K562 (cell line): ENCODE measurements around the gene SLC26A5. TPM values are rescaled to one million over a fixed set of nuclear protein-coding genes. Genes with fewer than 3 reads are reported as not detected.

Source experiments
- ATAC-seq: fragments of 200-7000 bp; cut with Tn5 transposase; 3 replicates; pipeline ENCODE4 v1.9.1; 2020; ENCODE audit warnings: moderate library complexity
- BruUV-seq: library from RNA; stranded (reverse); fragments of 400-500 nt; replicated peaks from 2 replicates; lab custom pipeline; 2021; lab: Mats Ljungman, UMichigan
- CTCF ChIA-PET: fragments of 300-600 bp; formaldehyde crosslinking; extraction: SDS; loops from one replicate; lab custom pipeline; 2021; ENCODE audit warnings: low intra/inter-chr PET ratio; lab: Yijun Ruan, JAX
- POLR2A ChIA-PET: fragments of 300-600, 350-650 bp; sonication (Branson Sonifier 250); formaldehyde crosslinking; extraction: SDS; loops from one replicate; lab custom pipeline; 2021; ENCODE audit warnings: antibody characterized with exemption, inconsistent platforms; lab: Yijun Ruan, JAX
- DNase-seq, 4 experiments: peaks; one replicate each; pipeline versions ENCODE4 v3.0.0 to v3.0.0-alpha.2; 2011 to 2018; ENCODE audit warnings: low spot score in 3 of 4, mixed read lengths in 3 of 4; ENCODE audit errors: extremely low read depth in 1 of 4
- FAIRE-seq: peaks from 2 replicates; lab custom pipeline; 2011; peaks lifted over from hg19 to GRCh38; lab: Jason Lieb, UNC
- H2AFZ ChIP-seq: 2 replicates; pipeline ENCODE4 v1.6.0; 2011; ENCODE audit warnings: low read depth, low read length, control low read depth, inconsistent platforms
- H3K27ac ChIP-seq: fragments of 200-600 bp; 3 replicates; pipeline ENCODE4 v1.8.0; 2011; ENCODE audit warnings: low read depth, mild to moderate bottlenecking, control low read depth, inconsistent platforms, low read length, moderate library complexity, mixed read lengths; ENCODE audit errors: extremely low read depth
- H3K27me3 ChIP-seq, 2 experiments: fragments of 300-600 bp in 1 of 2; 2 replicates in 1 of 2; 3 replicates in 1 of 2; pipeline versions ENCODE4 v1.6.0 to v1.8.0; 2011; ENCODE audit warnings: inconsistent platforms in 2 of 2, low read length in 2 of 2, mild to moderate bottlenecking in 1 of 2, mixed read lengths in 1 of 2, moderate library complexity in 1 of 2; ENCODE audit not compliant: control insufficient read depth in 2 of 2, insufficient read depth in 2 of 2
- H3K36me3 ChIP-seq: fragments of 300-600 bp; 3 replicates; pipeline ENCODE4 v1.8.0; 2011; ENCODE audit warnings: mild to moderate bottlenecking, low read length, inconsistent platforms; ENCODE audit not compliant: control insufficient read depth, insufficient read depth
- H3K4me1 ChIP-seq, 2 experiments: fragments of 200-600 bp in 1 of 2; replicated peaks in 1 of 2; 2 replicates in 1 of 2; 3 replicates in 1 of 2; pipeline versions ENCODE4 v1.5.1 to v1.8.0; 2011; ENCODE audit warnings: inconsistent platforms in 2 of 2, low read length in 2 of 2, mild to moderate bottlenecking in 1 of 2, mixed read lengths in 1 of 2, moderate library complexity in 1 of 2; ENCODE audit not compliant: control insufficient read depth in 2 of 2, insufficient read depth in 2 of 2
- H3K4me2 ChIP-seq: 2 replicates; pipeline ENCODE4 v1.6.1; 2011; ENCODE audit warnings: low read length, control low read depth, inconsistent platforms, mixed read lengths; ENCODE audit not compliant: insufficient read depth
- H3K4me3 ChIP-seq: fragments of 200-600 bp; sonication (generic), shearing (Covaris generic); 2 replicates; pipeline ENCODE4 v1.5.1; 2016; ENCODE audit warnings: control low read depth, inconsistent platforms
- H3K79me2 ChIP-seq: fragments of 200-600 bp; 3 replicates; pipeline ENCODE4 v1.8.0; 2011; ENCODE audit warnings: low read length, inconsistent platforms; ENCODE audit not compliant: control insufficient read depth, insufficient read depth
- H3K9ac ChIP-seq, 2 experiments: 2 replicates each; pipeline versions ENCODE4 v1.6.0 to v1.6.1; 2011; ENCODE audit warnings: low read depth in 2 of 2, low read length in 2 of 2, control low read depth in 1 of 2, inconsistent platforms in 1 of 2, mild to moderate bottlenecking in 1 of 2, mixed read lengths in 1 of 2; ENCODE audit not compliant: insufficient read depth in 1 of 2
- H3K9me1 ChIP-seq: one replicate; pipeline ENCODE4 v1.6.0; 2011; ENCODE audit warnings: inconsistent platforms, mild to moderate bottlenecking, low read length, moderate library complexity; ENCODE audit not compliant: control insufficient read depth, insufficient read depth
- H3K9me3 ChIP-seq: replicated peaks from 2 replicates; pipeline ENCODE4 v1.5.1; 2011; ENCODE audit warnings: low read depth, low read length, inconsistent platforms; ENCODE audit not compliant: control insufficient read depth, insufficient read depth
- H4K20me1 ChIP-seq: replicated peaks from 2 replicates; pipeline ENCODE4 v1.6.1; 2011; ENCODE audit warnings: low read length, inconsistent platforms, mixed read lengths; ENCODE audit not compliant: control insufficient read depth, insufficient read depth
- CREM ChIP-seq: IDR thresholded peaks from 2 replicates; pipeline ENCODE4 v1.6.1; 2014; ENCODE audit warnings: antibody characterized with exemption, low read depth
- MAZ ChIP-seq, 2 experiments: fragments of 450-650 bp in 1 of 2; sonication (generic) in 1 of 2; formaldehyde crosslinking; IDR thresholded peaks in 1 of 2; conservative IDR thresholded peaks in 1 of 2; 2 replicates each; pipeline versions ENCODE4 v1.4.0 to v1.5.0; 2020; ENCODE audit warnings: mild to moderate bottlenecking in 1 of 2, missing genetic modification reagents in 1 of 2
- POU5F1 ChIP-seq: fragments of 150-350 bp; IDR thresholded peaks from 2 replicates; pipeline ENCODE4 v1.6.1; 2014; ENCODE audit warnings: borderline replicate concordance, low read length, low read depth, mild to moderate bottlenecking; ENCODE audit not compliant: partially characterized antibody
- SMAD3 ChIP-seq: fragments of 450-650 bp; formaldehyde crosslinking; conservative IDR thresholded peaks from 2 replicates; pipeline ENCODE4 v1.4.0; 2020; ENCODE audit warnings: mild to moderate bottlenecking
- UBTF ChIP-seq, 2 experiments: IDR thresholded peaks; 2 replicates each; pipeline ENCODE4 v1.6.1; 2012; ENCODE audit warnings: improper control_type of control experiment in 2 of 2, low read depth in 2 of 2, low read length in 2 of 2, borderline replicate concordance in 1 of 2
- ZEB2 ChIP-seq: fragments of 450-650 bp; IDR thresholded peaks from 2 replicates; pipeline ENCODE4 v1.6.1; 2016
- ZNF280B ChIP-seq: fragments of 250-450 bp; sonication (Bioruptor Pico); IDR thresholded peaks from 2 replicates; pipeline ENCODE4 v1.5.1; 2021; ENCODE audit warnings: mild to moderate bottlenecking
- ZNF318 ChIP-seq, 2 experiments: fragments of 450-650 bp; IDR thresholded peaks; 2 replicates each; pipeline ENCODE4 v1.6.1; 2016; ENCODE audit warnings: mild to moderate bottlenecking in 2 of 2, borderline replicate concordance in 1 of 2, low read depth in 1 of 2, moderate library complexity in 1 of 2
- WGBS: fragments of 100-300 bp; shearing (Covaris generic); methylation state at CpG from one replicate; pipeline ENCODE4 v1.1.6; 2016; ENCODE audit warnings: low coverage, mixed read lengths; ENCODE audit not compliant: insufficient coverage; ENCODE audit errors: missing lambda C conversion rate; 5-methylcytosine and 5-hydroxymethylcytosine counted together
- in situ Hi-C: fragments of 300-500 bp; cut with MboI; formaldehyde crosslinking; loops from 4 replicates; pipeline ENCODE4 v1.15.0; 2018; ENCODE audit warnings: inconsistent platforms, mixed read lengths
- intact Hi-C: fragments of 100-400 bp; cut with micrococcal nuclease; formaldehyde crosslinking; loops from 2 replicates; pipeline ENCODE4 v1.14.2; 2022
- polyA plus RNA-seq, 8 experiments: library from polyadenylated mRNA; depleted of rRNA in 4 of 8; stranded (reverse) in 5 of 8; unstranded in 3 of 8; fragments of >200 nt; fragmentation: Nextera tagmentation in 2 of 8; fragmentation: Illumina TruSeq in 1 of 8; extraction: Ambion mirVana in 2 of 8; extraction: Trizol in 1 of 8; gene quantifications; 2 replicates each; pipeline versions ENCODE4 v1.2.1 to v1.2.3, GENCODE V29; 2011 to 2014; ENCODE audit warnings: inconsistent platforms in 1 of 8, missing spikeins in 1 of 8
- total RNA-seq, 7 experiments: library from RNA; depleted of rRNA in 6 of 7; stranded (reverse); fragments of >200 nt in 6 of 7; fragmentation: Illumina TruSeq in 2 of 7; extraction: Trizol in 2 of 7; gene quantifications; 2 replicates each; pipeline versions ENCODE4 v1.2.1 to v1.2.3, GENCODE V29; 2011 to 2021; ENCODE audit warnings: low replicate concordance in 1 of 7

SLC26A5 gene
- total and polyA plus RNA-seq, 9 of the 15 experiments (the other 6 are each of a cell fraction or from before 2014, with no cell fraction given) = not detected

GRCh38 chr7:103395071-103395470 lies 50.9 kb downstream of the SLC26A5 start:
- Histone ChIP-seq H3K27me3 (no peaks in the 10 kb centered on the region), H3K27ac (no peak overlapping the region), H3K4me3 (no peak overlapping the region), H3K9me1 (no peaks in the 10 kb centered on the region), H2AFZ (no peak overlapping the region), H3K4me1 (peaks cover 3 to 4% of the 10 kb centered on the region in 2 experiments; a peak in 2 of 5 replicates), H3K4me2 (no peak overlapping the region), H3K9me3 (no peaks in the 10 kb centered on the region), H3K9ac (no peak overlapping the region), H3K36me3 (no peaks in the 10 kb centered on the region), H4K20me1 (no peaks in the 10 kb centered on the region), H3K79me2 (no peaks in the 10 kb centered on the region)
- ATAC-seq (no peak; the same call in 2 of the 3 replicates), FAIRE-seq (no peak), DNase-seq (no peak)
- intact Hi-C loops (no loop called here), in situ Hi-C loops (no loop called here)
- 0% methylated on average over 1 of the region's 1 CpG for WGBS
- no TSS peak for BruUV-seq
- POLR2A ChIA-PET = no interaction called here
- CTCF ChIA-PET = no interaction called here
- TF ChIP-seq POU5F1 (no peak), ZEB2 (0 out of 2 replicates have a peak, but pooled peaks have one; percentile 36), SMAD3 (CRISPR knock-in tag) (no peak), ZNF280B (CRISPR knock-in tag) (no peak), CREM (no peak), UBTF (IDR thresholded peaks at IDR 0.05; ENCODE audit: borderline replicate concordance in 1 of 2, low read depth in 2 of 2, low read length in 2 of 2) (no peak), MAZ (CRISPR knock-in tag; conservative IDR thresholded peaks at IDR 0.05 in 1 of 2, IDR thresholded peaks at IDR 0.05 in 1 of 2) (no peak), ZNF318 (IDR thresholded peaks at IDR 0.05; ENCODE audit: borderline replicate concordance in 1 of 2, low read depth in 1 of 2) (no peak)
